OCI-LY7 (cell line): ENCODE data around the gene CFAP298. TPM values are rescaled to one million over a fixed set of nuclear protein-coding genes. Genes with fewer than 3 reads are reported as not detected.

Experiments
- BruUV-seq: library from RNA; stranded (reverse); fragments of 400-500 nt; replicated peaks from 2 replicates; lab custom pipeline; 2021; lab: Mats Ljungman, UMichigan
- CTCF ChIA-PET: fragments of 300-600 bp; sonication (Branson Sonifier 250); formaldehyde crosslinking; loops from one replicate; lab custom pipeline; 2022; ENCODE audit warnings: antibody characterized with exemption; ENCODE audit not compliant: unreplicated experiment; lab: Charles Lee
- POLR2A ChIA-PET: fragments of 300-600 bp; sonication (Branson Sonifier 250); formaldehyde crosslinking; loops from one replicate; lab custom pipeline; 2022; ENCODE audit warnings: antibody characterized with exemption; lab: Charles Lee
- DNase-seq: peaks from one replicate; pipeline ENCODE4 v3.0.0-alpha.2; 2015; ENCODE audit warnings: low spot score
- H2AFZ ChIP-seq: fragments of 200-600 bp; sonication (generic), shearing (Covaris generic); 2 replicates; pipeline ENCODE4 v1.6.1; 2014; ENCODE audit warnings: mild to moderate bottlenecking, antibody characterized with exemption, low read length, moderate library complexity
- H3K27ac ChIP-seq: fragments of 200-600 bp; sonication (generic); 2 replicates; pipeline ENCODE4 v1.5.1; 2014; ENCODE audit warnings: mixed run types, low read depth, mild to moderate bottlenecking, moderate library complexity, low read length, inconsistent platforms; ENCODE audit not compliant: poor library complexity, severe bottlenecking
- H3K36me3 ChIP-seq: fragments of 200-600 bp; sonication (generic); 2 replicates; pipeline ENCODE4 v1.6.1; 2014; ENCODE audit warnings: mild to moderate bottlenecking, antibody characterized with exemption, low read length, moderate library complexity, mixed read lengths; ENCODE audit not compliant: insufficient read depth
- H3K4me1 ChIP-seq: fragments of 200-600 bp; sonication (generic); 2 replicates; pipeline ENCODE4 v1.5.1; 2014; ENCODE audit warnings: mild to moderate bottlenecking, low read length; ENCODE audit not compliant: insufficient read depth, poor library complexity, severe bottlenecking
- H3K4me2 ChIP-seq: fragments of 200-600 bp; sonication (generic); 2 replicates; pipeline ENCODE4 v1.6.1; 2014; ENCODE audit warnings: mild to moderate bottlenecking, low read length
- H3K4me3 ChIP-seq: fragments of 200-600 bp; sonication (generic); 2 replicates; pipeline ENCODE4 v1.5.1; 2014; ENCODE audit warnings: mild to moderate bottlenecking, low read depth, low read length; ENCODE audit not compliant: poor library complexity, severe bottlenecking
- H3K79me2 ChIP-seq: fragments of 200-600 bp; sonication (generic); 2 replicates; pipeline ENCODE4 v1.6.1; 2016; ENCODE audit warnings: low read depth, mild to moderate bottlenecking, low read length, moderate library complexity, mixed read lengths; ENCODE audit not compliant: insufficient read depth
- H3K9me2 ChIP-seq: fragments of 200-600 bp; sonication (generic); 2 replicates; pipeline ENCODE4 v1.6.1; 2016; ENCODE audit warnings: mild to moderate bottlenecking, low read length, mixed read lengths; ENCODE audit not compliant: insufficient read depth
- H3K9me3 ChIP-seq: fragments of 200-600 bp; sonication (generic); 2 replicates; pipeline ENCODE4 v1.6.1; 2014; ENCODE audit warnings: mild to moderate bottlenecking, mixed run types, low read length, mixed read lengths
- H4K20me1 ChIP-seq: fragments of 200-600 bp; sonication (generic); 2 replicates; pipeline ENCODE4 v1.6.1; 2014; ENCODE audit warnings: mild to moderate bottlenecking, antibody characterized with exemption, low read length, moderate library complexity, mixed read lengths; ENCODE audit not compliant: insufficient read depth
- CTCF ChIP-seq: fragments of 200-600 bp; sonication (generic); conservative IDR thresholded peaks from 2 replicates; pipeline ENCODE4 v1.5.1; 2014; ENCODE audit warnings: mild to moderate bottlenecking, antibody characterized with exemption, low read length, moderate library complexity, mixed read lengths
- EZH2phosphoT487 ChIP-seq: fragments of 200-600 bp; sonication (generic); IDR thresholded peaks from 2 replicates; pipeline ENCODE4 v1.6.1; 2018; ENCODE audit warnings: low read depth, borderline replicate concordance, mild to moderate bottlenecking, mixed run types, antibody characterized with exemption, low read length, moderate library complexity, mixed read lengths
- intact Hi-C: fragments of 100-400 bp; cut with micrococcal nuclease; formaldehyde crosslinking; loops from one replicate; pipeline ENCODE4 v1.10.0; 2022; ENCODE audit not compliant: unreplicated experiment
- total RNA-seq, 2 experiments: library from RNA; depleted of rRNA in 1 of 2; stranded (reverse); fragments of >200 nt in 1 of 2; shearing (Covaris generic) in 1 of 2; gene quantifications; 2 replicates each; pipeline ENCODE4 v1.2.3, GENCODE V29; 2014 to 2022

The CFAP298 gene
- total RNA-seq, 2 experiments from 2014 or later: 43.6 to 64.2 TPM

- Histone ChIP-seq H3K9me2 (no peaks in the 10 kb centered on the region), H3K4me2 (no peak overlapping the region), H3K9me3 (no peaks in the 10 kb centered on the region), H3K27ac (peak overlapping the region; percentile 12), H3K4me3 (no peak overlapping the region), H3K79me2 (no peaks in the 10 kb centered on the region), H3K36me3 (peaks cover 66% of the 10 kb centered on the region), H2AFZ (no peak overlapping the region), H3K4me1 (peaks cover 11% of the 10 kb centered on the region), H4K20me1 (no peaks in the 10 kb centered on the region; the same call in 1 of the 2 replicates)
- DNase-seq: no peak
- ChIA-PET POLR2A (interaction anchor here (1.2 to 1.4 kb wide), 2 partner anchors 10 to 14 kb away, joined by 3 read pairs; no protein-coding TSS in a partner anchor), CTCF (no interaction called here)
- no TSS peak for BruUV-seq
- TF ChIP-seq EZH2phosphoT487 (no peak), CTCF (no peak)
- intact Hi-C loops: no loop called here
Observed at GRCh38 chr21:32599091-32599490, 13.1 kb downstream of the CFAP298 start.

- Histone ChIP-seq H3K4me2 (no peak overlapping the region), H3K79me2 (no peaks in the 10 kb centered on the region), H3K27ac (no peak overlapping the region), H3K4me3 (no peak overlapping the region), H3K9me2 (no peaks in the 10 kb centered on the region), H3K4me1 (peaks cover 11% of the 10 kb centered on the region), H2AFZ (no peak overlapping the region), H3K36me3 (peaks cover 47% of the 10 kb centered on the region), H3K9me3 (no peaks in the 10 kb centered on the region), H4K20me1 (no peaks in the 10 kb centered on the region; the same call in 1 of the 2 replicates)
- BruUV-seq: no TSS peak
- POLR2A ChIA-PET: interaction anchor here (0.6 kb wide), 1 partner anchor 859 kb away, joined by 3 read pairs; no protein-coding TSS in a partner anchor
- no peak for DNase-seq
- CTCF ChIA-PET: interaction anchor here (0.5 kb wide), 1 partner anchor 729 kb away, joined by 3 read pairs; no protein-coding TSS in a partner anchor
- TF ChIP-seq EZH2phosphoT487 (no peak), CTCF (no peak)
- intact Hi-C loops: no loop called here
Observed at GRCh38 chr21:32597205-32597604, 15.0 kb downstream of the CFAP298 start.

- peaks cover 11% of the 10 kb centered on the region for H3K4me1 ChIP-seq
- no peak overlapping the region for H3K27ac ChIP-seq
- H3K9me3 ChIP-seq: no peaks in the 10 kb centered on the region
- POLR2A ChIA-PET: no interaction called here
- TF ChIP-seq EZH2phosphoT487 (no peak), CTCF (no peak)
- BruUV-seq: no TSS peak
- no peaks in the 10 kb centered on the region for H3K79me2 ChIP-seq
- intact Hi-C loops: no loop called here
- H3K4me3 ChIP-seq: no peak overlapping the region
- no peaks in the 10 kb centered on the region for H3K9me2 ChIP-seq
- no peak overlapping the region for H2AFZ ChIP-seq
- no peak for DNase-seq
- H3K36me3 ChIP-seq: peaks cover 33% of the 10 kb centered on the region
- no peak overlapping the region for H3K4me2 ChIP-seq
- CTCF ChIA-PET: no interaction called here
- no peaks in the 10 kb centered on the region; the same call in 1 of the 2 replicates for H4K20me1 ChIP-seq
Observed at GRCh38 chr21:32595431-32595830, 16.7 kb downstream of the CFAP298 start.
